Nephron (organoid): Measurements from ENCODE around the gene MDN1.
"Not testable (repeated sequence)": the region's sequence is repeated elsewhere in the genome, so short reads cannot be mapped to it uniquely, and the experiment has no call there.

Experiments
- H3K27ac Mint-ChIP-seq, 3 experiments: 2 replicates each; pipeline ENCODE4 v1.8.0; 2020; ENCODE audit warnings: mixed read lengths in 3 of 3, mild to moderate bottlenecking in 2 of 3, moderate library complexity in 1 of 3
- H3K27me3 Mint-ChIP-seq: 2 replicates; pipeline ENCODE4 v1.8.0; 2021; ENCODE audit warnings: low read depth, mild to moderate bottlenecking, moderate library complexity, mixed read lengths
- H3K36me3 Mint-ChIP-seq: 2 replicates; pipeline ENCODE4 v1.8.0; 2020; ENCODE audit warnings: low read depth, mixed read lengths
- H3K4me1 Mint-ChIP-seq: 2 replicates; pipeline ENCODE4 v1.8.0; 2020; ENCODE audit warnings: mixed read lengths
- H3K4me3 Mint-ChIP-seq, 3 experiments: 2 replicates each; pipeline ENCODE4 v1.8.0; 2020; ENCODE audit warnings: mild to moderate bottlenecking in 3 of 3, mixed read lengths in 3 of 3, moderate library complexity in 2 of 3
- H3K9me3 Mint-ChIP-seq: 2 replicates; pipeline ENCODE4 v1.8.0; 2020; ENCODE audit warnings: mixed read lengths
- CTCF ChIP-seq, 3 experiments: fragments of 200-600 bp; sonication (generic); IDR thresholded peaks; one replicate each; pipeline ENCODE4 v1.5.0; 2021; ENCODE audit warnings: antibody characterized with exemption in 3 of 3; ENCODE audit not compliant: unreplicated experiment in 3 of 3

Gene MDN1

GRCh38 chr6:89826029-89826528 is 6.5 kb upstream of the MDN1 start:
- Mint-ChIP-seq H3K4me1 (peaks cover 9% of the 10 kb centered on the region), H3K36me3 (no peaks in the 10 kb centered on the region), H3K27ac (peak overlapping the region in 2 of 3 experiments; percentile 40 to 85), H3K4me3 (peak overlapping the region in 1 of 3 experiments; percentile 54), H3K9me3 (no peaks in the 10 kb centered on the region), H3K27me3 (no peaks in the 10 kb centered on the region)
- no peak for TF ChIP-seq CTCF (IDR thresholded peaks at IDR 0.05; ENCODE audit: unreplicated experiment in 3 of 3)

- no peaks in the 10 kb centered on the region for H3K27me3 Mint-ChIP-seq
- H3K36me3 Mint-ChIP-seq: no peaks in the 10 kb centered on the region
- H3K9me3 Mint-ChIP-seq: no peaks in the 10 kb centered on the region
Measured at GRCh38 chr6:89818977-89819335, 638 bp downstream of the MDN1 start.

GRCh38 chr6:89817481-89817880 is 2.1 kb downstream of the MDN1 start:
- TF ChIP-seq CTCF (IDR thresholded peaks at IDR 0.05; ENCODE audit: unreplicated experiment in 3 of 3): no peak
- Mint-ChIP-seq H3K9me3 (no peaks in the 10 kb centered on the region), H3K4me3 (peak overlapping the region; percentile 76 to 88 (median 86)), H3K4me1 (peaks cover 33% of the 10 kb centered on the region), H3K36me3 (no peaks in the 10 kb centered on the region), H3K27me3 (no peaks in the 10 kb centered on the region), H3K27ac (peak overlapping the region; percentile 15 to 63 (median 47))

More at GRCh38 chr6:89818977-89819335, 638 bp downstream of the MDN1 start:
- no peak for TF ChIP-seq CTCF (IDR thresholded peaks at IDR 0.05; ENCODE audit: unreplicated experiment in 3 of 3)
- Mint-ChIP-seq H3K4me1 (peaks cover 31% of the 10 kb centered on the region), H3K4me3 (peak overlapping the region; percentile 88 to 92 (median 91)), H3K27ac (peak overlapping the region; percentile 70 to 95 (median 95))

GRCh38 chr6:89813422-89813821 is 6.2 kb downstream of the MDN1 start:
- not testable (repeated sequence) for H3K4me3 Mint-ChIP-seq, H3K27me3 Mint-ChIP-seq, H3K27ac Mint-ChIP-seq, H3K9me3 Mint-ChIP-seq, H3K36me3 Mint-ChIP-seq
- peaks cover 16% of the 10 kb centered on the region for H3K4me1 Mint-ChIP-seq

- no peak overlapping the region for H3K4me3 Mint-ChIP-seq
Measured at GRCh38 chr6:89807581-89807980, 12.0 kb downstream of the MDN1 start.

GRCh38 chr6:89805814-89806371 is 13.7 kb downstream of the MDN1 start:
- Mint-ChIP-seq H3K27ac (no peak overlapping the region), H3K9me3 (no peaks in the 10 kb centered on the region)

More at GRCh38 chr6:89807581-89807980, 12.0 kb downstream of the MDN1 start:
- Mint-ChIP-seq H3K36me3 (peaks cover 7% of the 10 kb centered on the region), H3K27ac (no peak overlapping the region), H3K27me3 (no peaks in the 10 kb centered on the region), H3K9me3 (no peaks in the 10 kb centered on the region), H3K4me1 (no peaks in the 10 kb centered on the region)
- TF ChIP-seq CTCF (IDR thresholded peaks at IDR 0.05; ENCODE audit: unreplicated experiment in 3 of 3): no peak

More at GRCh38 chr6:89805814-89806371, 13.7 kb downstream of the MDN1 start:
- Mint-ChIP-seq H3K27me3 (no peaks in the 10 kb centered on the region), H3K4me3 (no peak overlapping the region), H3K4me1 (no peaks in the 10 kb centered on the region), H3K36me3 (peaks cover 14% of the 10 kb centered on the region)
- no peak for TF ChIP-seq CTCF (IDR thresholded peaks at IDR 0.05; ENCODE audit: unreplicated experiment in 3 of 3)
